Prostate gland (tissue), 2 donors: ENCODE data around the gene AMOT.

Source experiments
- POLR2A ChIP-seq: fragments of 450-650 bp; IDR thresholded peaks from one replicate; pipeline ENCODE4 v1.6.1; 2016; ENCODE audit warnings: antibody characterized with exemption, mild to moderate bottlenecking
- TF ChIP-seq, protein P1 (sequence below), 4 experiments: fragments of 200-600 bp in 2 of 4; fragments of 450-650 bp in 2 of 4; sonication (generic) in 2 of 4; IDR thresholded peaks; 1 replicate in 3 of 4; 2 replicates in 1 of 4; pipeline ENCODE4 v1.5.1; 2016 to 2019; ENCODE audit warnings: antibody characterized with exemption in 4 of 4, mild to moderate bottlenecking in 2 of 4, moderate library complexity in 2 of 4

DNA sequence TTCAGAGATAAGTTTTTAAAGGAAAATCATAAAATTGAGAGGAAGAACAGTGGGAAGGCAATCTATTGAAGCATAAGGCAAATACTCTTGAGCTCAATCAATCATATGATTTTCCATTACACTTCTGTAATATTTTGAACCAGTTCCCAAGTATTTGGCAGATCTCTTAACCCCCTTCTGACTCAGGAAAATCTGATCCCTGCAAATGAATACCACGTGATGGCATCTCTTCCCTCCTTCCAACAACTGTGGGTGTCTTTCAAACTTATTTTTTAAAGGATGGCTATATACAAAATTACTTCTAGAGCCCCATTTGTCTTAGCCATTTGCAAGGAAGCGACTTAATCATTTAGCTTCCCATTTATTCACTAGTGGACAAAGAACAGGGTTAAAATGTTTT lies 41.9 kb downstream of the AMOT start:
- TF ChIP-seq, protein P1, sequence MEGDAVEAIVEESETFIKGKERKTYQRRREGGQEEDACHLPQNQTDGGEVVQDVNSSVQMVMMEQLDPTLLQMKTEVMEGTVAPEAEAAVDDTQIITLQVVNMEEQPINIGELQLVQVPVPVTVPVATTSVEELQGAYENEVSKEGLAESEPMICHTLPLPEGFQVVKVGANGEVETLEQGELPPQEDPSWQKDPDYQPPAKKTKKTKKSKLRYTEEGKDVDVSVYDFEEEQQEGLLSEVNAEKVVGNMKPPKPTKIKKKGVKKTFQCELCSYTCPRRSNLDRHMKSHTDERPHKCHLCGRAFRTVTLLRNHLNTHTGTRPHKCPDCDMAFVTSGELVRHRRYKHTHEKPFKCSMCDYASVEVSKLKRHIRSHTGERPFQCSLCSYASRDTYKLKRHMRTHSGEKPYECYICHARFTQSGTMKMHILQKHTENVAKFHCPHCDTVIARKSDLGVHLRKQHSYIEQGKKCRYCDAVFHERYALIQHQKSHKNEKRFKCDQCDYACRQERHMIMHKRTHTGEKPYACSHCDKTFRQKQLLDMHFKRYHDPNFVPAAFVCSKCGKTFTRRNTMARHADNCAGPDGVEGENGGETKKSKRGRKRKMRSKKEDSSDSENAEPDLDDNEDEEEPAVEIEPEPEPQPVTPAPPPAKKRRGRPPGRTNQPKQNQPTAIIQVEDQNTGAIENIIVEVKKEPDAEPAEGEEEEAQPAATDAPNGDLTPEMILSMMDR (IDR thresholded peaks at IDR 0.05): no peak
- no peak for TF ChIP-seq POLR2A
